Measurements from ENCODE around the gene MORN5. TPM values are rescaled to one million over a fixed set of nuclear protein-coding genes. Genes with fewer than 3 reads are reported as not detected.

MORN5 gene
- polyA plus RNA-seq, 3 donors, result 1.9 to 3.0 (median 2.7) TPM

DNA sequence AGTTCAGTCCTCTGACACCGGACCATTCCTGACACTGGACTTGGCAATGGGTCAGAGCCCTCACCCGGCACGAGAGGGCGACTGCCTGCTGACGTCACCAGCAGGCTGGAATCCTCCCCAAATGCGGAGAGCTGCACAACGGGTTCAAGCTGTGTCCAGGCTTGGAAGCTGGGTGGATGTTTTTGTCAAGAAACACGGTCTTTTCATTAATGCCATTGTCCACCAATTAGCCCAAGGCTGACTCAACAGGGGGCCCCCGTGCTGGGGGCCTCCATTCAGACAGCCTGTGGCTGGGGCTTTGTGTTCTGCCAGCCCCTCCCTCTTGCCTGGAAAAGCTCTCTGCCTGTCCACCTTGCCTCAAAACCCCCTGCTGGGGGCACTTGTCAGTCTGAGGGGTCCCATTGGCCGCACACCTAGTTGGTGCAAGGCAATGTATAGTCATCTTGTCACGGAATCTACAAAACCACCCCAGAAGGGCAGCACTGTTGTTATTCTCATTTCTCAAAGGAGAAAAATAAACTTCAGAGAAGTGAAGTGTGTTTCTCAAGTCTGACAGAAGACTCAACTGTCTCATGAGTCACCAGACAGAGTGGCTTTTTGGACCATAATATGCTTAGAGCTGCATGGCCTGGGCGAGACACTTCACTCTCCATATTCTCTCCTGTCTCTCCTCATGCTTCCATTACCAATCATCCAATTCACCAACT lies 24.7 kb upstream of the MORN5 start:
- DNase-seq (ENCODE audit: extremely low read depth in 1 of 11, low read depth in 9 of 11, low spot score in 4 of 11), result no peak

DNA sequence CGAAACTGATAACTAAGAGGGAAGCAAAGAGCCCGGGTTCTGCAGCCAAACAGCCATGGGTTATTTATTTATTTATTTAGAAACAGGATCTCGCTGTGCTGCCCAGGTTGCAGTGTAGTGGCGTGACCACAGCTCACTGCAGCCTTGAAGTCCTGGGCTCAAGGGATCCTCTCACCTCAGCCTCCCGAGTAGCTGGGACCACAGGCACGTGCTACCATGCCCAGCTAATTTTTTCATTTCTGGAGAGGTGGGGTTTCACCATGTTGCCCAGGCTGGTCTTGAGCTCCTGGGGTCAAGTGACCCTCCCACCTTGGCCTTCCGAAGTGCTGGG lies 24.2 kb upstream of the MORN5 start:
- no peak for DNase-seq (ENCODE audit: extremely low read depth in 1 of 11, low read depth in 9 of 11, low spot score in 4 of 11)

GRCh38 chr9:122138560-122139268 lies 21.0 kb upstream of the MORN5 start:
- DNase-seq (ENCODE audit: extremely low read depth in 1 of 11, low read depth in 9 of 11, low spot score in 4 of 11), result no peak

- DNase-seq (ENCODE audit: extremely low read depth in 1 of 11, low read depth in 9 of 11, low spot score in 4 of 11), result no peak
Observed at GRCh38 chr9:122140368-122141193, 19.1 kb upstream of the MORN5 start.

- no peak for DNase-seq (ENCODE audit: extremely low read depth in 1 of 11, low read depth in 9 of 11, low spot score in 4 of 11)
Observed at GRCh38 chr9:122141671-122142070, 18.0 kb upstream of the MORN5 start.

DNA sequence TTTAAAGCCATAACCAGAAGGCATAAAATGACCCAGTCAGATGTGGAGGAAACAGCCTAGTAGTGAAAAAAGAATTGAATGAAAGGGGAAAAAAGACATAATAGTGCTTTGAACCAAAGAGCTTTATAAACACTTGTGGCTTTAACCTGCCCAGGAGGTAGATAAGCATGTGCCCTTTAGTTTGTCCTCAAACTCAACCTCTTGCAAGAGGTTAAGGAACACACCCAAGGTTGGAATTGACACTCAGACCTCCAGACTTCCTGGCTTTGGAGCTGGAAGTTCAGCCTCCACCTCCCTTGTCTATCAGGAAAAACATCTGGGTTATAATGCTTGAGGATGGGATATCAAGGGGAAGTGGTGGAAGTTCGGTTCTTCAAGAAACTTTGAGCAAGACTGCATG lies 16.4 kb upstream of the MORN5 start:
- DNase-seq (ENCODE audit: extremely low read depth in 1 of 11, low read depth in 9 of 11, low spot score in 4 of 11), result no peak

DNA sequence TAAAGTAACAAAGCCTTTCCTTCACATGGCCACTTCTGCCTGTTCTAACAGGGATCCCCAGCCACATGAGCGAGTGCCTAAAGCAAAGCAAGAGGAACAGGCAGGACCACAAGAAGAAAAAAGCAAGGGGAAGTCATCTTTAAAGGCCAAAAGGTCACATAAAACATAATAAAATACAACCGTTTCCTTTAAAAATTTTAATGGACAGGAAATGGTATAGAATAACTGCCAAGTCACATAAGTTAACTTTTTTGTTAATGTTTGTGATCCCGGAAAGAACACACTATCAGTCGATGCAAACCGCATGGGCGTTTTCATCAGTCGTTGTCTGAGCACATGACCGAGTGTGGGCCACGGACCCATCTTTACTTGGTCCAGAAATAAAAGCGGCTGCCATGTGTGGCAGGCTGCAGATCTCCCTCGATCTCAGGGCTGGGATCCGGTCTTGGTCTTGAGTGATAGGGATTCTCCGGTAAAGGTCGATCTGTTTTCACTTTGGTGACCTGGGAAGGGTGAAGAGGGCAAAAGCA lies 15.8 kb upstream of the MORN5 start:
- no peak for DNase-seq (ENCODE audit: extremely low read depth in 1 of 11, low read depth in 9 of 11, low spot score in 4 of 11)

DNA sequence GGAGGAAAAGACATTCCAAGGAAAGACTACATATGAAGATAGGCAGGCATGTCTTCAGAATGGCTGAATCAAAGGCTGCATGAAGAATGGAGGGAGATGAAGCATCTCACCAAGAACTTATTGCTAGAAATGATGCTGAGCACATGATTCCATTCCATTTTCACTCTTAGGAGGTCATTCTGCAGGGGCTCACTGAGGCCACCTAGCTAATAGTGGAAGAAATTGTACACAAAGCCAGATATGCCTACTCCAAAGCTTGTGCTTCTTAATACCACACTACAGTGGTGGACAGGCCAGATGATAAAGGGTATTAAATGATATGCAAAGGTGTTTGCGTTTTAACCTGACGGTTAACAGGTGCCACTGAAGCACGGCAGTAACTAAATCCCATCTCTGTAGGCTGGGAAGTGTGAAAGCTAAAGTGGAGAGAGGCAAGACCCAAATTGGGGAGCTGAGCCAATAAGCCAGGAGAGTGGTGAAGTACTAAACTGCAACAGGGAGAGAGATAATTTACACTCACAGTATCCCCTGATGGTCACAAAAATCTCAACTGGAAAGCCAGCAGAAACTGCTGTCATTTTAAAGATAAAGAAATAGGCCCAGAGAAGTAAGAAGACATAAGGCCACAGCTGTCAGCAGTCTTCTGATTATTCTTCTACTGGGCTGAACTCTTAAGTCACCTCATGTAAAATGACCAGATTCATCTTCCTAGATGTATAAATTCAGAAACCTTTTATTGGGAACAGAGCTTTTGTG lies 14.7 kb upstream of the MORN5 start:
- DNase-seq (ENCODE audit: extremely low read depth in 1 of 11, low read depth in 9 of 11, low spot score in 4 of 11), result no peak

- DNase-seq (ENCODE audit: extremely low read depth in 1 of 11, low read depth in 9 of 11, low spot score in 4 of 11), result no peak
Observed at GRCh38 chr9:122145592-122145863, 14.2 kb upstream of the MORN5 start.

DNA sequence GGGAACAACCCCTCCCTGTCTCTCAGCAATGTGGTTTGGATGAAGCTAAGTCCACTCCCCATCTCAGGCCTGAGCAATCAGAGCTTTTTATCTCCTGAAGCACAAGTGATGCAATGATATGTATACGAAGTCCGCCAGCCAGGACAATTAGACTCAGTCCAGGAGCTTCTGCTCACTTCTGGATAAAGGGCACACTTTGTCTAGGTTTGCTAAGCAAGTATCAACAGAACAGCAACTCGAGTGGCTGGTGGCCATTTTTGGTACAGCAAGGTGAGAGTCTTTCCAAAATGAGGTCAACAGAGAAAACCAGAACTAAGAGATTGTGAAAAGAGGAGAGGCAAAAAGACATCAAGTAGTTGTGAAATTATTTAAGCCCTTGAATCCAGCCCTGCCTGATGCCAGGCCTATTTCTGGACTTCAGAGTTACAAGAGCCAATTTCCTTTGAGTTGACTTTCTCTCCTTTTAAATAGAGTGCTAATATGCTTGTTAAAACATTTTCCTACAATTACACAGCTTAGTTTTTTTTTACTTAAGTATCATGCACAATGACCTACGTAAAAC lies 8.4 kb upstream of the MORN5 start:
- no peak for DNase-seq (ENCODE audit: extremely low read depth in 1 of 11, low read depth in 9 of 11, low spot score in 4 of 11)

GRCh38 chr9:122155796-122156195 lies 3.9 kb upstream of the MORN5 start:
- DNase-seq (ENCODE audit: extremely low read depth in 1 of 11, low read depth in 9 of 11, low spot score in 4 of 11), result no peak

- DNase-seq (ENCODE audit: extremely low read depth in 1 of 11, low read depth in 9 of 11, low spot score in 4 of 11), result no peak
Observed at GRCh38 chr9:122158202-122158601, 1.5 kb upstream of the MORN5 start.

- DNase-seq (ENCODE audit: extremely low read depth in 1 of 11, low read depth in 9 of 11, low spot score in 4 of 11), result no peak
Observed at GRCh38 chr9:122159925-122160246, 178 bp downstream of the MORN5 start.

GRCh38 chr9:122162415-122162814 lies 2.7 kb downstream of the MORN5 start:
- DNase-seq (ENCODE audit: extremely low read depth in 1 of 11, low read depth in 9 of 11, low spot score in 4 of 11), result no peak

DNA sequence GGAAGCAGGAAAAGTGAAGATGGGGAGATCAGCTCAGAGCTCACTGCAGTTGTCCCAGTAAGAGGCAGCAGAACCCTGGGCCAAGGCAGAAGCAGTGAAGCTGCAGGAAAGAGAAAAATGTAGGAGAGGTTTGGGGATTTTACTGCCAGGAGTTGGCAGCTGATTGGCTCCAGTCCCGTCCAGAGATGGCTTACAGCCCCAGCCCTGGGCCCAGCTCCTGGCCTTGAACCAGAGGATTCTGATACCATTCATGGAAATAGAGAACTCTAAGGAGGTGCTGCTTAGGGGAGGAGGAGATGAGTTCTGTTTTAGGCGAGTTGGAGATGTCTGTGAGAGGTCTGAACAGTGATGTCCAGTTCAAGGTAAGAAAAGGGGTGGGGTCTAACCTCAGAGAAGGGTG lies 4.6 kb downstream of the MORN5 start:
- no peak for DNase-seq (ENCODE audit: extremely low read depth in 1 of 11, low read depth in 9 of 11, low spot score in 4 of 11)

- DNase-seq (ENCODE audit: extremely low read depth in 1 of 11, low read depth in 9 of 11, low spot score in 4 of 11), result no peak
Observed at GRCh38 chr9:122168356-122168755, 8.6 kb downstream of the MORN5 start.

GRCh38 chr9:122172131-122172530 lies 12.4 kb downstream of the MORN5 start:
- no peak for DNase-seq (ENCODE audit: extremely low read depth in 1 of 11, low read depth in 9 of 11, low spot score in 4 of 11)

DNA sequence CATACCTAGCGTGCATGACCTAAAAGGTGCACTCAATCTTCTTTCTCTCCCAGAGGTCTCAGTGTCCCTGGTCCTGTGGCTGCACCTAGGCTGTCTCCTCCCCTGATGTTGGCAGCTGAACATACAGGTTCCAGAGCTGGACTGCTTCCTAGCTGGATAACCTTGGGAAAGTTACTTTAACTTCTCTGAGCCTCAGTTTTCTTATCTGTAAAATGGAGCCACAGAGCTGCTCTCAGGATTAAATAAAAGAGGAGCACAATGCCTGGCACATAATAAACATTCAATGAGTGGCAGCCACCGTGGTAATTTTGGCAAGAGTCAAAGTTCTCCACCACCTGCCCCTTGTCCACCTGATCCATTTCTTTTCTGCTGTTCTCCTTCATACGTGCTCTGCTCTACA lies 14.0 kb downstream of the MORN5 start:
- no peak for DNase-seq (ENCODE audit: extremely low read depth in 1 of 11, low read depth in 9 of 11, low spot score in 4 of 11)

DNA sequence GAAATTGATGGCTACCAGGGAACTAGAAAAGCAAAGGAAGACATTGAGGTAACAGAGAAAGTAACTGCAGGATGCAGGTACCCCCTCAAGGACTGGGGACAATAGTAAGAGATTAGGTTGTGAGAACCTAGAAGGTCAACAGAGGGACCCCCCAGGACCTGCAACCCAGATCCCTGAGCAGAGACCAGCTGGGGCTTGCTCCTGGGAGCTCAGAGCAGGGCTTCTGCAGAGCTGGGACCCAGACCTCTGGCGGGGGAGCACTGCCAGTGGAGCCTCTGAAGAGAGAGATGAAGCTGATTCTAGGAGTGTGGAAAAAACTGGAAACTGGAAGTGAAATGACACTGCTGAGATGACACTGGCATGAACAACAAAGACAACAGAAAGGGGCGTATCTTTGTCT lies 17.2 kb downstream of the MORN5 start:
- DNase-seq (ENCODE audit: extremely low read depth in 1 of 11, low read depth in 9 of 11, low spot score in 4 of 11), result no peak

Measured in renal cortex interstitium (tissue), 11 donors.